WTC11 (cell line): ENCODE results near the gene PKNOX1.
"Not testable (repeated sequence)": the region's sequence is repeated elsewhere in the genome, so short reads cannot be mapped to it uniquely, and the experiment has no call there.

Experiments used
- GRHL2 ChIP-seq: fragments of 250-450 bp; sonication (Bioruptor Pico); IDR thresholded peaks from 2 replicates; pipeline ENCODE4 v1.8.0; 2022; ENCODE audit warnings: mild to moderate bottlenecking, moderate library complexity; ENCODE audit not compliant: insufficient replicate concordance, severe bottlenecking
- NFYB ChIP-seq: sonication (generic); formaldehyde crosslinking; conservative IDR thresholded peaks from 2 replicates; pipeline ENCODE4 v1.8.0; 2022; ENCODE audit warnings: low read depth, missing genetic modification reagents
- SP1 ChIP-seq: sonication (generic); formaldehyde crosslinking; conservative IDR thresholded peaks from 2 replicates; pipeline ENCODE4 v1.8.1; 2022; ENCODE audit warnings: missing genetic modification reagents
- TF ChIP-seq, protein P1 (sequence below): fragments of 200-600 bp; IDR thresholded peaks from 2 replicates; pipeline ENCODE4 v1.8.0; 2022; ENCODE audit warnings: antibody characterized with exemption

GRCh38 chr21:42951193-42951592, 23.2 kb upstream of the PKNOX1 start:
- TF ChIP-seq NFYB, GRHL2, SP1 (CRISPR knock-in tag): not testable (repeated sequence)
- TF ChIP-seq, protein P1, sequence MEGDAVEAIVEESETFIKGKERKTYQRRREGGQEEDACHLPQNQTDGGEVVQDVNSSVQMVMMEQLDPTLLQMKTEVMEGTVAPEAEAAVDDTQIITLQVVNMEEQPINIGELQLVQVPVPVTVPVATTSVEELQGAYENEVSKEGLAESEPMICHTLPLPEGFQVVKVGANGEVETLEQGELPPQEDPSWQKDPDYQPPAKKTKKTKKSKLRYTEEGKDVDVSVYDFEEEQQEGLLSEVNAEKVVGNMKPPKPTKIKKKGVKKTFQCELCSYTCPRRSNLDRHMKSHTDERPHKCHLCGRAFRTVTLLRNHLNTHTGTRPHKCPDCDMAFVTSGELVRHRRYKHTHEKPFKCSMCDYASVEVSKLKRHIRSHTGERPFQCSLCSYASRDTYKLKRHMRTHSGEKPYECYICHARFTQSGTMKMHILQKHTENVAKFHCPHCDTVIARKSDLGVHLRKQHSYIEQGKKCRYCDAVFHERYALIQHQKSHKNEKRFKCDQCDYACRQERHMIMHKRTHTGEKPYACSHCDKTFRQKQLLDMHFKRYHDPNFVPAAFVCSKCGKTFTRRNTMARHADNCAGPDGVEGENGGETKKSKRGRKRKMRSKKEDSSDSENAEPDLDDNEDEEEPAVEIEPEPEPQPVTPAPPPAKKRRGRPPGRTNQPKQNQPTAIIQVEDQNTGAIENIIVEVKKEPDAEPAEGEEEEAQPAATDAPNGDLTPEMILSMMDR, result not testable (repeated sequence)
